Panc1 (cell line): ENCODE results near the gene CD244.

ENCODE experiments used
- CTCF ChIP-seq: fragments of 450-650 bp; IDR thresholded peaks from 2 replicates; pipeline ENCODE4 v1.5.1; 2017; ENCODE audit warnings: mild to moderate bottlenecking
- SIN3A ChIP-seq: IDR thresholded peaks from 2 replicates; pipeline ENCODE4 v1.6.1; 2012; ENCODE audit warnings: low read depth, mild to moderate bottlenecking, low read length, moderate library complexity, borderline replicate concordance; ENCODE audit not compliant: insufficient read depth

- peak; percentile 47 for TF ChIP-seq CTCF
- TF ChIP-seq SIN3A: no peak
Measured at GRCh38 chr1:160821627-160822026, 41.1 kb downstream of the CD244 start.
